ENCODE results near the gene ZC3H4.

ZC3H4 gene

DNA sequence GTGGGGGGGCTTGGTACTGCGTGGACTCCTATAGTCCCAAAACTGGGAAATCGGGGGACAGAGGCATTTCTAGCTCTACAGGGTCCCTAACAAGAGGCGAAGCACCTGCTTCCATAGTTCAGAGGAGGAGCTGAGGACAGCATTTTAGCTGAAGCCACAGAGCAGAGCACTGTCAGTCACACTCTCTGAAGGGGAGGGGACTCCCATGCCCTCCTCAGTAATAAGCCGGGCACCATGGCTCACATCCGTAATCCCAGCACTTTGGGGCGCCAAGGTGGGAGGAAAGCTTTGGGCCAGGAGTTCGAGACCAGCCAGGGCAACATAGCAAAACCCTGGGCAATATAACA is 90.2 kb downstream of the ZC3H4 start:
- TF ChIP-seq, protein P1, sequence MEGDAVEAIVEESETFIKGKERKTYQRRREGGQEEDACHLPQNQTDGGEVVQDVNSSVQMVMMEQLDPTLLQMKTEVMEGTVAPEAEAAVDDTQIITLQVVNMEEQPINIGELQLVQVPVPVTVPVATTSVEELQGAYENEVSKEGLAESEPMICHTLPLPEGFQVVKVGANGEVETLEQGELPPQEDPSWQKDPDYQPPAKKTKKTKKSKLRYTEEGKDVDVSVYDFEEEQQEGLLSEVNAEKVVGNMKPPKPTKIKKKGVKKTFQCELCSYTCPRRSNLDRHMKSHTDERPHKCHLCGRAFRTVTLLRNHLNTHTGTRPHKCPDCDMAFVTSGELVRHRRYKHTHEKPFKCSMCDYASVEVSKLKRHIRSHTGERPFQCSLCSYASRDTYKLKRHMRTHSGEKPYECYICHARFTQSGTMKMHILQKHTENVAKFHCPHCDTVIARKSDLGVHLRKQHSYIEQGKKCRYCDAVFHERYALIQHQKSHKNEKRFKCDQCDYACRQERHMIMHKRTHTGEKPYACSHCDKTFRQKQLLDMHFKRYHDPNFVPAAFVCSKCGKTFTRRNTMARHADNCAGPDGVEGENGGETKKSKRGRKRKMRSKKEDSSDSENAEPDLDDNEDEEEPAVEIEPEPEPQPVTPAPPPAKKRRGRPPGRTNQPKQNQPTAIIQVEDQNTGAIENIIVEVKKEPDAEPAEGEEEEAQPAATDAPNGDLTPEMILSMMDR (IDR thresholded peaks at IDR 0.05) = no peak

DNA sequence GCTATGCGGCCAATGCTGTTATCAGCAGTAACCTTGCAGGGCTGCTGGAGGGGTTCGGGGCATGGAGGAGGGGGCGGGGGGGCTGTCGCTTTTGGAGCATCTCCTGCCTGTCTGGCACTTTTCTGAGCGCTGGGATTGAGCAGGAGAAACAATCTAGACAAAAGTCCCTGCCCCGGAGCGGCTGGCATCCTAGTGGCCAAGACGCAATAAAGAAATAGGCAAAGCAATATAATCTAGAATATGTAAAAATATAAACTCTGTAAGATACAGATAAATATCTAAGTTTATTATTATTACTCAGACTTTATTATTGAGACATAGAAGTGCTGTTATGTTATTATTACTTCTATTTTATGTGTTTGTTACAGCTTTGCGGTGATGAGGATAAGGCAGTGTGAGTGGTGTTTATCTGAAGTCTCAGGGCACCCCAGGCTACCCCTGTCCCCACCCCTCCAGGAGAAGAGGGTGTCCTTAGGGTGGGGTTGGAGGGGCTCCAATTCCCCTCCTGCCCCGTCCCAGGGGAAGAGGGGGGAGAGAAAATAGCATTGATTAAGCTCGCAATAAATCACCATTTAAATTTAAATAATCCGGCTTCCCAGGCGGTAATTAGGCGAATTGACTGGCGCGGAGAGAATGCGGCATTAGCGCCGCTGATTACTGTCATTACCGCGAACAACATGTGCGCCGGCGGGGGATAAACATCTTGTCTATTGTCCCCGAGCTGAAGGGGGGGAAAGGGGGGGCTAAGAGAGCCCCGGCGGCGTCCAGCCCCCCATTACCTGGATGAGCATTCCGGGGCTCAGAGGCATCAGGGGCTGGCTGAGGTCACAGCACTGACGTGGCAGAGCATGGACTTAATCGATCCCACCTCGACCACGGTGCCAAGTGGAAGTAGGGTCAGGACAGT is 90.8 kb downstream of the ZC3H4 start:
- TF ChIP-seq, protein P1 (IDR thresholded peaks at IDR 0.05) = no peak

DNA sequence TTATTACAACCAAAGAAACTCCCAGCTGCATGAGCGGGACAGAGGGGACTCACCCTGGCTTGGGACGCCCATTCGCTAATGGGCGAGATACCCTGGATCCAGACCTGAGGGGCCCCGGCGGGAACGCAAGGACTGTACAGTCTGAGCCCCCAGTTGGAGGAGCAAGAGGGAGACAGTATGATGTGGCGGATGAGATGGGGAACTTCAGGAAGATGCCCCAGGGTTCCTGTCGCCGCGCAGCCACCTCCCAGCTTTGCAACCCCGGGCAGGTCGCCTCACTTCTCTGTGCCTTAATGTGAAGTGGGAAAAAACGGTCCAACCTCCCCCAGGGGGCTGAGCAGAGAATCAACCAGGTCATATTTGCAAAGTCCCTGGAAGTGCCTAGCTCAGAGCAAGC is 91.4 kb downstream of the ZC3H4 start:
- TF ChIP-seq, protein P1 (IDR thresholded peaks at IDR 0.05) = no peak

DNA sequence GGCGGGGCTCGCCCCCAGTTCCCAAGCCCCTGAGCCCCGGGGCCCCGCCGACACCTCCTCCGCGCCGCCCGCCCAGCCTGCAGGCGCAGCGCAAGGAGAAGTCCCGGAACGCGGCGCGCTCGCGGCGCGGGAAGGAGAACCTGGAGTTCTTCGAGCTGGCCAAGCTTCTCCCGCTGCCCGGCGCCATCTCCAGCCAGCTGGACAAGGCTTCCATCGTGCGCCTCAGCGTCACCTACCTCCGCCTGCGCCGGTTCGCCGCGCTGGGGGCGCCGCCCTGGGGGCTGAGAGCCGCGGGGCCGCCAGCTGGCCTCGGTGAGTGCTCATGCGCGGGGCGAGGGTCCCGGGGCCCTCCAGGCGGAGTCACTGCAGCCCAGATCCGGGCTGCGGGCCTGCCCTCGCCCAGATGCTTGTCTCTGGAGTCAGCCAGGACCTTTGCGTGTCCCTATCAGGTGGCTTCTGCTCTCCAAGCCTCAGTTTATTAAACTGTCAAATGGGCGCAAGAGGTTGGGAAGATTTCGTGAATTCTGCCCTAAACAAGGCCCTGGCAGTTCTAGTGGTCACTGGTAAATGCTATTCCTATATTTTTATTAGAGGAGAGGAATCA is 91.9 kb downstream of the ZC3H4 start:
- TF ChIP-seq, protein P1 (IDR thresholded peaks at IDR 0.05) = no peak

DNA sequence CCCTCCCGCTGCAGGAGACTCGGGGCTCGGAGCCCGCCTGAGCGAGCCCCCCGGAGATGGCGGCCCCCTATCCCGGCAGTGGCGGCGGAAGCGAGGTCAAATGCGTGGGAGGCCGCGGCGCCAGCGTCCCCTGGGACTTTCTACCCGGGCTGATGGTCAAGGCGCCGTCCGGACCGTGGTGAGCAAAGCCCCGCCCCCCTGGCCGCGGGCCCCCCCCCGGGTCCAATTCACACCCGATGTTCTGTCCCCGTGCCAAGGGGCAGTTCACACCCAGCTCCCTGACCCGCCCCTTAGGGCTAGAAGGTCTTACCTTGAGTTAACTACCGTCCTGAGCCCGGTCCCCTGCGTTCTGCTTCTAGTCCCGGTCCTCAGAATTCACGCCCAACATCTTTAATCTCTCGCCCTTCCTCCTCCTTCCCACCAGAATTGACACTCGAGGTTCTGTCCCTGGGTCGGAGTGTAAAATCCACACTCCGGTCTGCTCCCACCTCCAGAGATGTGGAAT is 92.5 kb downstream of the ZC3H4 start:
- TF ChIP-seq, protein P1 (IDR thresholded peaks at IDR 0.05) = no peak

DNA sequence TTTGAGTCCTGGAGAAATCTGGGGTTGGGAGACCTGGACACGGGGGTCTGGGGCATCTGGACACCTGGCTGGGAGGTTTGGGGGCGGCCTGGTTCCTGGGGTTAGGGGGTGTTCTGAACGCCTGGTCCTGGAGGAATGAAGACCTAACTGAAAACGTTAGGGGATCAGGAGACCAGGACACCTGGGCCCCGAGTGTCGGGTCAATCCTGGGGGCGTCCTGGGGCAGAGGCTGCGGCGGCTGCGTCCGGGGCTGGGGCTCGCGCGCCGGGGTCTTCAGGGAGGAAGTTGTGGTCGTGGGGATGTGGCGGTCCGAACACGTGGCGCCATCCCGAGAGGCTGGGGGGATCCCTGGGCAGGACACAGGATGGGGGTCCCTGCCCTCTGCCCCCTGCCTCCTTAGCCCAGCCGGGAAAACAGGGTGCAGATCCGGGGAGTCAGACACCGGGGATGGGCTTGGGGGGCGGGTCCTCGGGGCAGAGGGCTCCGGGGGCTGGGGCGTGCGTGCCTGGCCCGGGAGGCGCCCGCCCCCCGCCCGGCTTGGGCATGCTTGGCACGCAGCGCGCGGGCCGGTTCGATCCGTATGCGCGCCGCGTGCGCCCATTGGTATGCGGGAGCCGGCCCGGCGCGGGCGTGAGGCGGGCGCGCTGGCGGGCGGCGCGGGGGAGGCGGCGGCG is 93.3 kb downstream of the ZC3H4 start:
- TF ChIP-seq, protein P1 (IDR thresholded peaks at IDR 0.05) = no peak

DNA sequence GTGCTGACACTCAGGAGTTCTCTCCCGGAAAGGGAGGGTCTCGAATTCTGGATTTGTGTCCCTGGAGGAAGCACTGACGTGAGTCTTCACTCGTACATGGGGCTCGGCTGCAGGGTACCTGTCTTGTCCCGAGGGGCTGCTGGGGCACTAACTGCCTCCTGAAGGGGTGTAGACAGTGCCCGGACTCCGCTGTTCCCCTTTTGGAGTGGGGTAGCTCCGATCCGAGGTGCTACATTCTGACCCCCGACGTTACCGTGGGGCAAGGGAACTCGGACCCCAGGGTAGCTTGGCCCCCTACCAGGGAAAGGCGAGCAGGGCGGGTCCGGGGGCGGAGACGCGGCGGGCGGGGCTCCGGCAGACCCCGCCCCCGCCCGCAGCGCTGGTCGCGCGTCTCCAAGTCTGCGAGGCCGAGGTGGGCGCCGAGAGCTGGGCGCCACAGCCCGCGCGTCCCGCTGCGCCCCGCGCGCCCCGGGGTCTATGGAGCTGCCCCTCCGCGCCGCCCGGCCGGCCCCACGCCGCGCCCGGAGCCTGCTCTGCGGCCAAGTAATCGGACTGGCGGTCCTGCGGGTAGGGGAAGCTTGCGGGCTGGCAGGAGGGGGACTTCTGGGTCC is 94.0 kb downstream of the ZC3H4 start, which contains the start of gene NPAS1:
Gene NPAS1 (plus strand): TSS at position 407 of the 611 bp plus-strand sequence. CDS start 1,211 bp downstream, outside the sequence.
- TF ChIP-seq, protein P1 (IDR thresholded peaks at IDR 0.05) = no peak
